ENCODE data around the gene KCNK3.

DNA sequence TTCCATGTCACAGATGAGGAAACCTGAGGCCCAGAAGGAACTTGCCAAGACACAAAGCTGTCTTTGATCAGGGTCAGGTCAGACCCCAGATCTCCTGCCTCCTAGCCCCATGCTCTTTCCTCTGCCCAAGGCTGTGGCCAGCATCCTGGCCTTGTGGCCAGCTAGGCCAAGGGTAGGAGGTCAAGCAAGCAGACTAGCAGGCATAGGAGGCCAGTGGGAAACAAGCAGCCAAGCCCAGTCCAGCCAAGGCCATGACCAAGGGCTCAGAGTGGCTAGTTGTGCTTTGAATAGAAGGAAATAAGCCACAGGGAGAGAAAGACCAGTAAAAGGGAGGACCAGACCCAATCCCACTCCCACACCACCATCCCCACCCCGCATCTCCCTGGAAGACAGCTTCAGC is 30.4 kb downstream of the KCNK3 start:
- TF ChIP-seq, protein P1, sequence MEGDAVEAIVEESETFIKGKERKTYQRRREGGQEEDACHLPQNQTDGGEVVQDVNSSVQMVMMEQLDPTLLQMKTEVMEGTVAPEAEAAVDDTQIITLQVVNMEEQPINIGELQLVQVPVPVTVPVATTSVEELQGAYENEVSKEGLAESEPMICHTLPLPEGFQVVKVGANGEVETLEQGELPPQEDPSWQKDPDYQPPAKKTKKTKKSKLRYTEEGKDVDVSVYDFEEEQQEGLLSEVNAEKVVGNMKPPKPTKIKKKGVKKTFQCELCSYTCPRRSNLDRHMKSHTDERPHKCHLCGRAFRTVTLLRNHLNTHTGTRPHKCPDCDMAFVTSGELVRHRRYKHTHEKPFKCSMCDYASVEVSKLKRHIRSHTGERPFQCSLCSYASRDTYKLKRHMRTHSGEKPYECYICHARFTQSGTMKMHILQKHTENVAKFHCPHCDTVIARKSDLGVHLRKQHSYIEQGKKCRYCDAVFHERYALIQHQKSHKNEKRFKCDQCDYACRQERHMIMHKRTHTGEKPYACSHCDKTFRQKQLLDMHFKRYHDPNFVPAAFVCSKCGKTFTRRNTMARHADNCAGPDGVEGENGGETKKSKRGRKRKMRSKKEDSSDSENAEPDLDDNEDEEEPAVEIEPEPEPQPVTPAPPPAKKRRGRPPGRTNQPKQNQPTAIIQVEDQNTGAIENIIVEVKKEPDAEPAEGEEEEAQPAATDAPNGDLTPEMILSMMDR (IDR thresholded peaks at IDR 0.05): no peak
- no peak for TF ChIP-seq POLR2A (IDR thresholded peaks at IDR 0.05)

Data from body of pancreas (tissue), 4 donors.